Inferior parietal cortex (tissue), 1 donor: ENCODE measurements around the gene TNF.
"Not testable (repeated sequence)": the region's sequence is repeated elsewhere in the genome, so short reads cannot be mapped to it uniquely, and the experiment has no call there.

ENCODE experiments used
- DNase-seq: peaks from one replicate; pipeline ENCODE4 v3.0.0-alpha.2; 2016; ENCODE audit errors: extremely low spot score

Gene TNF

DNA sequence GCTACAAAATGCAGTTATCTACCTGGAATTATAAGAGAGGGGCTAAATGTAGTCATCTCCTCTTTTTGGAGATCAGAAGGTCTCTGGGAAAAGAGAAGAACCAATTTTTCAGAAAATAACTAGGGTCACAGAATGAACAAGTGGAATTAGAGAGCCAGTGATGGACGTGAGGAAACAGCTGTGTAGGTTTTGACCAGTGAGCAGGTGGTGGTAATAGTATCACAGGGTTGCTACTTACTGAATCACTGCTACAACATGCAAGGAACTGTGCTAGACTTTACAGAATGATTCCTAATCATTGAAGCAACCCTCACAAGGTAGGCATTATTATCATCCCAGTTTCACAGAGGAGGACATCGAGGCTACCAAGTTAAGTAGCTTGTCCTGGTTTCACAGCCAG is 30.7 kb upstream of the TNF start:
- DNase-seq = no peak

DNA sequence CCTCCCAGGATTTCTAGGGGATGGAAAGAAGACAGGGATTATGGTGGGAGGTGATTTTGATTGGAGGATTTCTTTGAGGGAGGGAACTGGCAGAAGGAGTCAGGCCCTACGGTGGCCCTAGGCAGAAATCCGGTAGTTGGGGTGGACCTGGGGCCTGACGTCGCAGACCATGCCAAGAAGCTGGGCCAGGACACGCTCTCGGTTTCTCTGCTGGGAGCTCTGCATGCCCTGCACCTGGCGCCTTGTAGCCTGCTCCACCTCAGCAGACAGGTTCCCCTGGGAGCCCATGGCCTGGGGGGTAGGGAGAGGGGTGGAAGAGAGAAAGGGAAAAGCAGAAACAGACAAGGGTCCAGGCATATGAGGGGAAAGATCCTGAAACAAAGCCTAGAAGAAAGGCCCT is 30.1 kb upstream of the TNF start:
- DNase-seq = no peak

DNA sequence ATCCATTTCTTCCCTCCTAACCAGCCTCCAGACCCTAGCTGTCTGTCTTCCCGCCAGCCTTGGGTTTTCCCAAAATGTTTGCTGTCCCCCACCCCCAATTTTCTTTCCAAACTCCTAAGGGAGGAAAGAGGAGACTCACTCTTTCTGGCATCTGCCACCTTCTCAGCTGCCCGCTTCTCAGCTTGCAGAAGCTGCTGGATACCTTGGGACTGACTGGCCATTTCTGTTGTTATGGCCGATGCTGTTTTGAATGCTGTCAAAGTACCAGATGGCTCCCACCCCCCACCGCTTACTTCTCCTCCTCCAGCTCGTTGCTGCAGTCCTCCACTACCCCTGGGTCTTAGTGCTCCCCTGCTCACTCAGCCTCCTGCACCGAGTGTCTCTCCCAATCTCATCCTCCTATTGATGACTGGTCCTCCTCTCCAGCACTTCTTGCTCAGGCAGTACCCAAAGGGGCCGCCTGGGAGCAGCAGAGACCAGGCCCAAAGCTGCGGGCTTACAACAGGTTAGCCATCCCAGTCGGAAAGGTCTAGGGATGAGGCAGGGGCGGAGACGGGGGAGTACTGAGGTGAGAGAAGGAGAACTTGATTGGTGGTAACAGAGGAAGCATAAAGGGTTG is 28.9 kb upstream of the TNF start, which contains the start of gene ATP6V1G2:
ATP6V1G2 (minus strand) TSS at position 270 of the 619 bp plus-strand sequence; CDS start at position 221, 49 bp downstream.
- DNase-seq = peak; percentile 90

DNA sequence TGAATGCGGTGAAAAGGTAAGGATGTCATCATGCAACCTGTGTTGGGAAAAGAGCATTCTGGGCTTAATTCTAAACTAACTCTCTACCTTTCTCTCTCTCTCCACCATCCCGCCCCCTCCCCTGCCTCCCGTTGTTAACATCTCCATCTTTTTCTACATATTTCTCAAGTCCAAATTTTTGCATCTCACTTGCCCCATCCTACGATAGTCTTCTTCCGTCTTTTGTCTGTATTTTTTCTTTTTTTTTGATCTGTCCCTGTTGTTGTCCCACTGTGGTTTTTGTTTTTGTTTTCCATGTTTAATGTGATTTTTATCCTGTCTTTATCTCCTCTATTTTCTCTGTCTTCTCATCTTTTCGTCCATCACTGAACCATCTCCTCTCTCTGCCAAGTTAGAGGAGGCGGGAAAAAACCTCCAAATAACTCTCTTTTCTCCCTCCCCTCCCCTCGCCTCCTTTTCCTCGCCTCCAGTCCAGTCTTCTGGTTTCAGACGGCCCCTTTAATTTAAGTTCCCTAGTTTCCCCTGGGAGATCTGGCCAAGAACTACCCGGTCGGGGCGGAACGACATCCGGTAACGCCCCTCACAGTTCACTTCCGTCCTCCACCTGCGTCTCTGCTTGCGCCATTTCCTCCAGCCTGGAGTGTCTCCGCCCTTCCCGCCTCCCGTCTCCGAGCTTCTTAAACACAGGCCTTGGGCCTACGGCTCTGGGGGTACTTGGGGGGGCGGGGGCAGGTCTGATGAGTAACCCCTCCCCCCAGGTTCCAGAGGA is 28.2 kb upstream of the TNF start, which contains the start of gene NFKBIL1:
NFKBIL1 (plus strand) TSS at position 651 of the 769 bp plus-strand sequence; CDS start at position 738, 87 bp downstream.
- DNase-seq = peak; percentile 98

DNA sequence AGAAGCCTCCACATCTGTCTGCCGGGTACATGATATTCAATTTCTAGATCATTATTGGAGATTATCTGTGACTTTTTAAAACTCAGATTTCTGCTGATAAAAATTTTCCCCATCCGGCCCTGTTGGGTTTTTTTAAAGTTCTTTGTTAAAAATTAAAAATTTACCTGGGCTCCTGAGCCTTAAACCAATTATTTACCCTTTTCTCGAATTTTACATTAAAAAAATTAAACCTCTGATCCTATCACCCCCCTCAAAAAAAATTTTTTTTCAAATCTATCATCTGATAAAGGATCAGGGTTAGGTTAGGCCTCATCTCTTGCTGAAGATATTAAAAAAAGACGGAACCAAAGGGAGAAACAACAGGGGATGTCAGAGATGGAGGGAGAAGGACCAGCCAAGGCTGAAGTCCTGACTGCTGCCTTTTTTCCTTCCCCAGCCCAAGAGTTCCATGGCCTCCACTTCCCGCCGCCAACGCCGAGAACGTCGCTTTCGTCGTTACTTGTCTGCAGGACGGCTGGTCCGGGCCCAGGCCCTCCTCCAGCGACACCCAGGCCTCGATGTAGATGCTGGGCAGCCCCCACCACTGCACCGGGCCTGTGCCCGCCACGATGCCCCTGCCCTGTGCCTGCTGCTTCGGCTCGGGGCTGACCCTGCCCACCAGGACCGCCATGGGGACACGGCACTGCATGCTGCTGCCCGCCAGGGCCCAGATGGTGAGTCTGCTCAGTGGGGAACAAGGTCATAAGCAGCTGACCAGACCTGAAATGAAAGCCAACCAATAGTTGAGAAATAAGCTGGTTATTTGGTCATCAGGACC is 27.4 kb upstream of the TNF start:
- no peak for DNase-seq

DNA sequence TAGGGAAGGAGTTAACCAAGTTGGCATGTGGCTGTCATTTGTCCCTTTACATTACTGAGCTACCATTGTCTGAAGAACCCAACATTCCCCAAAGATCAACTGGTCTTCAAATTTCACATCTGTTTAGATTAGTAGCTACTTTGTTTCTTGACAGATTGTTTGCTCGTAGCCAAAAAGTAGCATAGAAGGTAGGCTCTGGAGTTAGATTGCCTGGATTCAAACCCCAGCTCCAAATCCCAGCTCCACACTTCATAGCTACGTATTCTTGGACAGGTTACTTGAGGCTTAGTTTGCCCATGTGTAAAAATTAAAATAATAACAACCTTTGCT is 26.9 kb upstream of the TNF start:
- DNase-seq = no peak

DNA sequence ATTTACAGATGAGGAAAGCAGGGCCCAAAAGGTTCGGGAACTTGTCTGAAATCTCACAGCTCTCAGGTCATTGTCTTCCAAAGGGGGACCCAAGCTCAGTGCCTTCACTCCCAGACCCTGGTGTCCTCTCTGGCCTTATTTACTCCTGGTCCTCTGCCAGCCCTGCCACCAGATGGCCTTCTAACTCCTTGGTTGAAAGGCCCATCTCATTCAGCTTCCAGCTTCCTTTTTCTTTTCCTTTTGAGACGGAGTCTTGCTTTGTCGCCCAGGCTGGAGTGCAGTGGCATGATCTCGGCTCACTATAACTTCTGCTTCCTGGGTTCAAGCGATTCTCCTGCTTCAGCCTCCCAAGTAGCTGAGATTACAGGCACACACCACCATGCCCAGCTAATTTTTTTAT is 24.0 kb upstream of the TNF start:
- not testable (repeated sequence) for DNase-seq

DNA sequence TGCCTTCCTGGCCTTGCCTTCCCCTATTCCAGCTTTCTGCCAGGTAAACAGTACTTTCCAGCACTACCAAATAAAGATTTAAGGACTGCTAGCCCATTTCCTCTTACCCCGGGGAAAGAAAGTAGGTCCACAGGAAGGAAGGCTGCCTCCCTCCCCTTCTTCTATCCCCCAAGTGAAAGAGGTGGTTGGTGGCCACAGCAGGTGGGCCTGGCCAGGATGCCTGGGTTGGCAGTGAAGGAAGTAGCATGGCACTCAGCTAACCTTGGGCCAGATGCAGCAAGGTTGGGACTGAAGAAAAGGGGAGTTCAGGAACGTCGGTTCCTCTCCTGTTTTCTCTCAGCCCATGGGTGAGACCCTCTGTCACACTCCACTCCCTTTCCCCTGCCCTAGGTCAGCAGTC is 19.1 kb upstream of the TNF start:
- DNase-seq = no peak

DNA sequence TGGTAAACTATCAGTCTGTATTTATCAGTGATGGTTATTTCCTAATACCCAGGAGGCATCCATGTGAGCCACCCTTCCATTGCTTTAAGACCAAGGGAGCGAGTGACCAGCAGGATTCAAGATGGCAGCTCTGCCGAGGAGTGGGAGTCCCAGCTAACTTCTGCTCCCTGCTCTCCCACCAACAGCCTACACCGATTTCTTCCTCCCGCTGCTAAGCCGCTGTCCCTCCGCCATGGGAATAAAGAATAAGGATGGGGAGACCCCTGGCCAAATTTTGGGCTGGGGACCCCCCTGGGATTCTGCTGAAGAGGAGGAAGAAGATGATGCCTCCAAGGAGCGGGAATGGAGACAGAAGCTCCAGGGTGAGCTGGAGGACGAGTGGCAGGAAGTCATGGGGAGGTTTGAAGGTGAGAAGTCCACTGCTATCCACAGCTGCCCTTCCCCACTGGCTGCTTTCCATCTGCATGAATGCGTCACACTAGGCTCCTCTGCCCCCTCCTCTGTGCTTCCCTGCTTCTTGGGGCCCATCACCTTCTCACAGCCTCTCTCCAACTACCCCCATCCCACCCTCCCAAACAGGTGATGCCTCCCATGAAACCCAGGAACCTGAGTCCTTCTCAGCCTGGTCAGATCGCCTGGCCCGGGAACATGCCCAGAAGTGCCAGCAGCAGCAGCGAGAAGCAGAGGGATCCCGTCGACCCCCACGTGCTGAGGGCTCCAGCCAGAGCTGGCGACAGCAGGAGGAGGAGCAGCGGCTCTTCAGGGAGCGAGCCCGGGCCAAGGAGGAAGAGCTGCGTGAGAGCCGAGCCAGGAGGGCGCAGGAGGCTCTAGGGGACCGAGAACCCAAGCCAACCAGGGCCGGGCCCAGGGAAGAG is 17.7 kb upstream of the TNF start:
- DNase-seq = no peak

DNA sequence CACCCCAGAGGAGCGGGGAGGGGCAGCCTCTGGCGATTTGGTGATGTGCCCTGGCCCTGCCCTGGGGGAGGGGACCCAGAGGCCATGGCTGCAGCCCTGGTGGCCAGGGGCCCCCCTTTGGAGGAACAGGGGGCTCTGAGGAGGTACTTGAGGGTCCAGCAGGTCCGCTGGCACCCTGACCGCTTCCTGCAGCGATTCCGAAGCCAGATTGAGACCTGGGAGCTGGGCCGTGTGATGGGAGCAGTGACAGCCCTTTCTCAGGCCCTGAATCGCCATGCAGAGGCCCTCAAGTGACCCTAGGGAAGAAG is 17.1 kb upstream of the TNF start:
- DNase-seq = no peak

DNA sequence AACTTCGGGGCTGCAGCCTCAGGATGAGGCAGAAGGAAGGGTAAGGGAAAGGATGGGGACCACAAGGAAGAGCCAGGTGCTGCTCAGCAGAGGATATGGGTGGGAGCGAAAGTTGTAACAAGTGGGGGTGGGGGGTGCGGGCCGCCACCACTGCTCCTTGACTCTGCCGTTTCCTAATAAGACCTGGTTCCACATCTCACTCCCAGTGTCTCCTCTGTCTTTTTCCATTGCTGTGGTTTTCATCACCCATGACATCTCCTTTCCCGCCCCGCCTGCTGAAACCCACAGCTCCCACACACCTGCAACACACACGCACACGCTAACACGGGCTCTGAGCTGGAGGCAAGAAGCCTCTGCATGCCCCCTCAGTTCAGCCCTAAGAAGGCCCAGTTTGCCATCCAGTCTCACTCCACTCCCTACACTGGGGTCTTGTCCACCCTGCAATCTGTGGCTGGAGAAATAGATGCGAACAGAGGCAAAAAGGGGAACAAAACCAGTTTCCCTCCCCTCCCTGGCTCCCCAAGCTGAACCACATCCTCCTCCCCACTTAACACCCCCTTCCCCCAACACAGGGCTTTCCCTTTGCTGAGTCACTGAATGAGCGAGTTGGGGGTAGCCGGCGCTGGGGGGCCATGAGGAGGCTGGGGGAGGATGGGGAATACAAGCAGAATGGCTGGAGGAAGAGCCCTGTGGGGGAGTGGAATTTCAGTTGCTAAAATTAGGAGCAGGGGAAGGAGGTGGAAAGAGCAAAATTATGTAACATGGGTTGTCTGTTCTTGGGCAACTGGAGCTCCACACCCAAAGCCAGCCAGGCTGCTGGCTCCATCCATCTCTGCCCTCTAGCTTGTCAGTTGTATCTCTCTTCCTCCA is 16.5 kb upstream of the TNF start:
- DNase-seq = peak; percentile 40

DNA sequence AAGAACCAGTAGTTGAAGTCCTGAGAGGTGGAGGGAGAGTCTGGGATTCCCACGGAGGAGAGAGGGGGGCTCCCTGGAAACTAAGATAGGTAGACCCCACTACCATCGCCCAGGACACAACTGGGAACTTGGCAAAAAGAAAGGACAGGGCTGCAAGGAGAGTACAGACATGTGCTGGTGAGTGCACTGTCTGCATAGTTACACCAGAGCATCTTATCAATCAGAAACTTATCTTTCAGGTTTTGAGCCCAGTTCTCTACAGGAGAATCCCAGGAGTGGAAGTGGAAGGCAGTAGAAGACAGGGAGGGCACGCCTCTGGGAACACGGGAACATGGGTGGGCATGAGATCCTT is 15.8 kb upstream of the TNF start:
- no peak for DNase-seq

DNA sequence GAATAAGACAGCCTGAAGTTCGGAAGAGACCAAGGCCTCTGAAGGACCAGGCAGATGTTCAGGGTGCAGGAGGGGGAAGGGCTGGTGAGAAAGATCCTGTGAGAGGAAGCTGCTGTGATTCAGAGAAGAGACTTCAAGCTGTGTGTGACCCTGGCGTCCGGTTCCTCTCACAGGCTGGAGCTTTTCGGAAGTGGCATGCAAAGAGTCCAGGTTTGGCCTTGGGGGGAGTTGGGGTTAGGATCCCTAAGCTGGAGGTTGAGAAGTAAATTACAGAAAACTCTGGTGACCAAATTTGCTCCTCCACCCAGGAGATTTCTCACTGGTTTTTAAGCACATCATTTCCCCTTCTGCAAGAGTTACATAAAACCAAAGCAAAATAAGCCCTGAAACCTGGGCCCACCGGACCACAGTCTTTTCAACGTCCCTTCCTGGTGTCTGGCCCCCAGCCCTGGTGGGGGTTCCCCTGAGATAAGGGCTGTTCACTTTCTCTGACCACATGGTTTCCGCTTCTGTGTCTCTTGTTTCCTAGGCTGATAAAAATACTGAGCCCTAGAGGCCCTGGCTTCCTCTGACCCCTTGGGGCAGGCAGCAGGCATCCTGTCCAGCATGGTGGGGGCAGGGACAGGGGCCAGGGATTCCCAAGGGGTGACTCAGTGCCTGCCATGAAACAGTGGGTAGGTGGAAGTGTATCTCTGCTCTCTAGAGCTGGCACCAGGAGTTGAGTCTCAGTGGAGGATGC is 15.2 kb upstream of the TNF start:
- no peak for DNase-seq

DNA sequence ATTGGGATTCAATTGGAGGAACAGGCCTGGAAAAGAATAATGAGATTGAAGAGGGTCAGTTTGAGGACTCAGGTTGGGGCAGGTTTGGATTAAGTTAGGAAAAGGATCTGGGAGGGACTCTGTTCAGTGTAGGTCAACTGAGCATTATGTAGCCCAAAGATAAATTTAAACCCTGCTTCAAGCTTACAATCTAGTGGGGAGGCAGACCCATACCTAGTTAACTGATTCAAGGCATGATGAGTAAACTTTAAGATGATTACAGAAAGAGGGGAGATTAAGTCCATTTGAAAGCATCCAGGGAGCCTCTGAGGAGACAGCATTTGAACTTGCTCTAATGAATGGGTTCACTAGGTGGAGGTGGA is 14.7 kb upstream of the TNF start:
- DNase-seq = no peak

DNA sequence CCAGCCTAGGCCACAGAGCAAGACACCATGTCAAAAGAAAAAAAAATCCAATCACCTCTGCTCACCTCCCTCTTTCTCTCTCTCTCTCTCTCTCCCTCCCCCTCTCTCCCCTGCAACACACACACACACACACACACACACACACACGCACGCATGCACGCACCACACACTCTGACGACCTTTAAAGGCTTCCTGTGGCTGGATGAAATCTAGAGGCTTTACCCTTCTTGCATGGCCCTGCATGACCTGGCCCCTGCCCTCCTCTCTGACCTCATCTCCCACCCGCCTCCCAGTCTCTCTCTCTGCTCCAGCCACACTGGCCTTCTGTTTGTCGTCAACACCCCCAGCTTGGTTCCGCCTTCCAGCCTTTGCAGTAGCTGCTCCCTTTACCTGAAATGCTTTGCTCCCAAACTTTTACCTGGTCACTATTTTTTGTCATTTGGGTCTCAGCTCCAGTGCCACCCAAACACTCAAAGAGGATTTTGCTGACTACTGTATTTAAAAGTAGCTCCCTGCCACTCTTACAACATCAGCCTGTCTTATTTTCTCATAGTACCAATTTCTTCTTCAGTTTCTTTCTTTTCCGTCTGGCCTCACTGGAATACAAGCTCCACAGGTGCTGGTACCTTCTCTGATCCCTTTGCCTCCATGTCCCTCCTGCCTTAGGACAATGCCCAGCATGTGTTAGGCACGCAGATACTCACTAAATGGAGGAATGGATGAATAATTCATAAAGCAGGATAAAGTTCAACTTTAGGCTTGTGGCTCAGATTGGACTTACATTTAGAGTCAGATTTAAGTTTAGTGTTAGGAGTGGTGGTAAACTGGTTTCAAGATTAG is 7.6 kb upstream of the TNF start:
- DNase-seq = no peak

DNA sequence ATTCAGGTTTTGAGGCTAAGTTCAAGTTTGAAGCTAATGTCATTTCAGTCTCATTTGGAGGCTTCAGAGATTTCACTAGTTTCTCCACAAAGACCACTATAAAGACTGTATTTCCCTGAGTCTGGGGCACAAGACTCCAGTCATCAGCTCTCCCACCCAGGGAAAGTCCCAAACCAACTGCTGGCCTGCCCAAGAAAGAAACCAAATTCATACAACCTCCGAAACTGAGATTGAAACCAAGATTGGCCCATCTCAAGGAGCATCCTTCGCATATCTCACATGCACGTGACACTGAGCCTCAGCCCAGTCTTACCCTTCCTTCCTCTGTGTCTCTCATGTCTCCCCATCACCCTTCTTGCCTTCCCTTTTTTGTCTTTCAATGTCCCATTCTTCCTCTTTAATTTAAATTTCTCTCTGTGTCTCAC is 6.8 kb upstream of the TNF start:
- DNase-seq = no peak

DNA sequence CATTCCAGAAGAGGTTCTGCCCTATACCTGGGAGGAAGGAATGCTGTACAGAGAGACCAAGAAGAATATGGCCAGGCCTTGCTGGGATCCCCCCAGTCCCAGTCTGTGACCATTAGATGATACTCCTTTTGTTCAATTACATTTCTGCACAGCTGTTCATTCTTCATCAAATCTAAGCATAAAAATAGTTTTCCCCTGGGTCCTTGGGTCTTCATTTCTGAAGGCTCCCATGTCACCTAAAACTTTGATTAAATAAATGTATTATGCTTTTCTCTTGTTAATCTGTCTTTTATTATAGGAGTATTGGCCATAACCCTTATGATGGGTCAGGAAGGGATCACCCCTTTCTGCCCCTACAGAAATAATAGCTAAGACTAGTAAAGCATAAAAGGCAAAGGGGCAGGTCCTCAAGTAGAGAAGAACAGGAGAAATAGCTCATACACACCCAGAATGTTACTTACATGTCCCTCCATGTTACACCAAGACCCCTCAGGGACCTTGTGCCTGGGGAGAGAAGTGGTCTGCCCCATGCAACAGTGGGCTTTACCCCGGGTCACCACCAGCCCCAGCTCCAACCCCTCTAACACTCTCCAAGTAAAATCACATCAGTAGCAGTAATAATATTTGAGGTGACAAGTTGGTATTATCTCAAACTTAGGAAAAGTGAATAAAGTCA is 5.4 kb upstream of the TNF start:
- DNase-seq = no peak

DNA sequence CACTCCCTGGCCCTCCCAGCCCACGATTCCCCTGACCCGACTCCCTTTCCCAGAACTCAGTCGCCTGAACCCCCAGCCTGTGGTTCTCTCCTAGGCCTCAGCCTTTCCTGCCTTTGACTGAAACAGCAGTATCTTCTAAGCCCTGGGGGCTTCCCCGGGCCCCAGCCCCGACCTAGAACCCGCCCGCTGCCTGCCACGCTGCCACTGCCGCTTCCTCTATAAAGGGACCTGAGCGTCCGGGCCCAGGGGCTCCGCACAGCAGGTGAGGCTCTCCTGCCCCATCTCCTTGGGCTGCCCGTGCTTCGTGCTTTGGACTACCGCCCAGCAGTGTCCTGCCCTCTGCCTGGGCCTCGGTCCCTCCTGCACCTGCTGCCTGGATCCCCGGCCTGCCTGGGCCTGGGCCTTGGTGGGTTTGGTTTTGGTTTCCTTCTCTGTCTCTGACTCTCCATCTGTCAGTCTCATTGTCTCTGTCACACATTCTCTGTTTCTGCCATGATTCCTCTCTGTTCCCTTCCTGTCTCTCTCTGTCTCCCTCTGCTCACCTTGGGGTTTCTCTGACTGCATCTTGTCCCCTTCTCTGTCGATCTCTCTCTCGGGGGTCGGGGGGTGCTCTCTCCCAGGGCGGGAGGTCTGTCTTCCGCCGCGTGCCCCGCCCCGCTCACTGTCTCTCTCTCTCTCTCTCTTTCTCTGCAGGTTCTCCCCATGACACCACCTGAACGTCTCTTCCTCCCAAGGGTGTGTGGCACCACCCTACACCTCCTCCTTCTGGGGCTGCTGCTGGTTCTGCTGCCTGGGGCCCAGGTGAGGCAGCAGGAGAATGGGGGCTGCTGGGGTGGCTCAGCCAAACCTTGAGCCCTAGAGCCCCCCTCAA is 3.1 kb upstream of the TNF start, which contains the start of gene LTA:
LTA (plus strand) TSS at position 249 of the 871 bp plus-strand sequence; CDS start at position 703, 454 bp downstream.
- DNase-seq = no peak
